Omental fat pad (tissue), 4 donors: ENCODE measurements around the gene DSCAML1. TPM values are rescaled to one million over a fixed set of nuclear protein-coding genes. Genes with fewer than 3 reads are reported as not detected.

Experiments used
- ATAC-seq: fragments of 150-250 bp; one replicate; pipeline ENCODE4 v1.9.1; 2016; ENCODE audit warnings: mild to moderate bottlenecking, moderate library complexity; ENCODE audit not compliant: low FRiP score
- DNase-seq: peaks from one replicate; pipeline ENCODE4 v3.0.0-alpha.2; 2019; ENCODE audit warnings: low spot score
- CTCF ChIP-seq, 3 donors: fragments of 450-650 bp; IDR thresholded peaks; one replicate each; pipeline ENCODE4 v1.5.1; 2016 to 2017; ENCODE audit warnings: antibody characterized with exemption in 3 of 3, mild to moderate bottlenecking in 3 of 3, moderate library complexity in 2 of 3
- total RNA-seq, 4 donors: library from RNA; depleted of rRNA; stranded (reverse); fragments of >200 nt; gene quantifications; one replicate each; pipeline ENCODE4 v1.1.0, GENCODE V29; 2016

DSCAML1 gene
- total RNA-seq, 4 donors from 2014 or later = 0.95 to 10.9 (median 3.9) TPM

- DNase-seq (no peak), ATAC-seq (no peak)
- TF ChIP-seq CTCF (IDR thresholded peaks at IDR 0.05) = no peak
Observed at GRCh38 chr11:117444711-117445658, 352.0 kb downstream of the DSCAML1 start.

- no peak for ATAC-seq
- DNase-seq = no peak
- no peak for TF ChIP-seq CTCF (IDR thresholded peaks at IDR 0.05)
Observed at GRCh38 chr11:117444256-117444655, 352.8 kb downstream of the DSCAML1 start.

GRCh38 chr11:117443266-117444186, 353.5 kb downstream of the DSCAML1 start:
- ATAC-seq (no peak), DNase-seq (no peak)
- TF ChIP-seq CTCF (IDR thresholded peaks at IDR 0.05) = no peak

- ATAC-seq (no peak), DNase-seq (no peak)
- TF ChIP-seq CTCF (IDR thresholded peaks at IDR 0.05) = no peak
Observed at GRCh38 chr11:117442869-117443239, 354.2 kb downstream of the DSCAML1 start.

GRCh38 chr11:117442049-117442868, 354.8 kb downstream of the DSCAML1 start:
- no peak for TF ChIP-seq CTCF (IDR thresholded peaks at IDR 0.05)
- ATAC-seq (no peak), DNase-seq (no peak)

- DNase-seq (no peak), ATAC-seq (no peak)
- no peak for TF ChIP-seq CTCF (IDR thresholded peaks at IDR 0.05)
Observed at GRCh38 chr11:117441146-117441975, 355.7 kb downstream of the DSCAML1 start.
